ENCODE measurements around the gene DAB2IP. TPM values are rescaled to one million over a fixed set of nuclear protein-coding genes. Genes with fewer than 3 reads are reported as not detected.

Gene DAB2IP
- total RNA-seq, result 6.7 and 22.2 TPM in 2 replicates

GRCh38 chr9:121651295-121652020, at the start of gene DAB2IP:
Gene DAB2IP (plus strand): TSS chr9:121651634. CDS start chr9:121651776, 142 bp downstream.

Other genes starting within 250 kb of the DAB2IP start
- gene GGTA1, start 151.8 kb upstream of the DAB2IP start, total RNA-seq, result not detected in 2 replicates